Left lobe of liver (tissue), 2 donors: ENCODE measurements around the gene FAM83D. TPM values are rescaled to one million over a fixed set of nuclear protein-coding genes. Genes with fewer than 3 reads are reported as not detected.

Source experiments
- ATAC-seq: fragments of 200-7000 bp; cut with Tn5 transposase; one replicate; pipeline ENCODE4 v1.9.1; 2020; ENCODE audit warnings: mild to moderate bottlenecking, moderate library complexity
- DNase-seq: peaks from one replicate; pipeline ENCODE4 v3.0.0-alpha.2; 2020; ENCODE audit warnings: low spot score
- total RNA-seq: library from RNA; stranded (reverse); gene quantifications from one replicate; pipeline ENCODE4 v1.2.1, GENCODE V29; 2021
- donor health status: DM: no; HTN: no; CAD: no; lungs with moderate emphysema.
- donor health status: DM: no; HTN: yes; CAD: no.

Gene FAM83D
- total RNA-seq, 1 donor from 2014 or later, result 2.9 TPM

DNA sequence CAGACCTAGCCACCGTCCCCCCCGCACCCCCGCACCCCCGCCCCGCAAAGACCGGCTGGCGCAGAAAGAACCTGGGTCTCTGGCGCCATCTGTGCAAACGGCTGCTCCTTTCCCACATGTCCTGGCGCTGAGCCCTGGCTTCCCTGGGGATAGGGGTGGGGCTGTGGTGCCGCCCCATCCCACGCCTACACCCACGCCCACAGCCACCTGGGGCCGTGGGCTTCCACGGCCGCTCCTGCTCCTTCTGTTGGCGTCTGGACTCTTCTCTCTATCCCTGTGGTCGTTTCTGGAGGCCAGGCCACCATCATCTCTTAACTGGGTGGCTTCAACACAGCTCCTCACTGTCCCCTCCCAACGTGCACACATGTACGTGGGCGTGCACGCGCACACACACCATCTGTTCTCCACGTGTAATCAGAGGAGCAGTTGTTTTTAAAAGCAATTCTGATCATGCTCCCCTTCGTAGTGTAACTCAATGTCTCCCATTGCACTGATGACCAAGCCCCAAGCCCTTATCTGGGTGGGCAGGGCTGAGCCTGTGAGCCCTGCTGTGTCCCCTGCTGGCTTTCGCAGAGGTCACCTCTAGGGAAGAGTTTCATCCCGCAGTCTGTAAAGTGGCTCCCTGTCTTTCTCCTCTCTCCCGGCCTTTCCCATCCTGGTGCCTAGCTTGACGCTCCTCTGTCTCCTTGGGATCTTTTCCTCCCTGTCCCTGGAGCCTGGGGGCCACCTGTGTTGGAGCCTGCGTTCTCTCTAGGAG is 31.9 kb upstream of the FAM83D start:
- DNase-seq (no peak), ATAC-seq (peak; percentile 76)

GRCh38 chr20:38895098-38895949 is 30.9 kb upstream of the FAM83D start:
- DNase-seq (no peak), ATAC-seq (no peak)

GRCh38 chr20:38896009-38896594 is 30.1 kb upstream of the FAM83D start:
- no peak for DNase-seq
- no peak for ATAC-seq

DNA sequence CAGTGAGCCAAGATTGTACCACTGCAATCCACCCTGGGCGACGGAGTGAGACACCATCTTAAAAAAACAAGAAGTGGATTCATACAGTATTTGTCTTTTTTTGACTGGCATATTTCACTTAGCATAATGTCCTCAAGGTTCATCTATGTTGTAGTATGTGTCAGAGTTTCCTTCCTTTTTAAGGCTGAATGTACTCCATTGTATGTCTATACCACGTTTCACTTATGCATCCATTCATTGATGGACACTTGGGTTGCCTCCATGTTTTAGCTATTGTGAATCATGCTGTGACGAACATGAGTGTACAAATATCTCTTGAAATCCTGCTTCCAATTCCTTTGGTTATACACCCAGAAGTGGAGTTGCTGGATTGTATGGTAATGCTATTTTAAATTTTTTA is 28.9 kb upstream of the FAM83D start:
- no peak for DNase-seq
- no peak for ATAC-seq

DNA sequence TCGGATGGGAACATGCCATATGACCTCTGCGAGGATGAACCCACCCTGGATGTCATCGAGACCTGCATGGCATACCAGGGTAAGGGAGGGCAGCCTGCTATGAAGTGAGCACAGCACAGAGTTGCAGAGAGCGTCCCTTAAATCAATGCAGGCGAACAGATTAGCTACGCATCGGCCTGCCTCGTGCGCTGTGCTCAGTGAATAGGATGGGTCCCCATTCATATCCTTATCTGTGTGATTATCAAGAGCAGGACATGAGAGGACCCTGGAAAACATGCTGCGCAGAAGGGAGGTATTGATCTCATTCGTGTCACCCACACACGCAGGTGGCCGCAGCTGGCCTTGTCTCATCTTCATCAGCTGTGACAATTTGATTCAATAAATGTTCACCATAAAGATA is 25.6 kb upstream of the FAM83D start:
- ATAC-seq, result no peak
- DNase-seq, result no peak

- DNase-seq (no peak), ATAC-seq (no peak)
Measured at GRCh38 chr20:38902601-38903000, 23.6 kb upstream of the FAM83D start.

DNA sequence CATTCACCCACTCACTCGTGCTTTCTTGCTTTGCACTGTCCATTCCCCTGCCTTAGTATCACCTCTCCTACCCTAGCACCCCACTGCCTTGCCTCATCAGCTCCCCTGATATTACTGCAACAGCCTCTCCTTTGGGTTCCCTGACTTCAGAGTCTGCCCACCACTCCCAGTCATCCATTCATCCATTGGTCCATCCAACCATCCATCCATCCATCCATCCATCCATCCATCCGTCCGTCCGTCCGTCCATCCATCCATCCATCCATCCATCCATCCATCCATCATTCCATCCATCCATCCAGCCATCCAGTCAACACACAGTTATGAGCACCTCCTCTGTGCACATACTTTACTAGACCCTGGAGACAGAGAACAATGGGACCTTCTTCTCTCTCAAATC is 22.9 kb upstream of the FAM83D start:
- DNase-seq (no peak), ATAC-seq (no peak)

DNA sequence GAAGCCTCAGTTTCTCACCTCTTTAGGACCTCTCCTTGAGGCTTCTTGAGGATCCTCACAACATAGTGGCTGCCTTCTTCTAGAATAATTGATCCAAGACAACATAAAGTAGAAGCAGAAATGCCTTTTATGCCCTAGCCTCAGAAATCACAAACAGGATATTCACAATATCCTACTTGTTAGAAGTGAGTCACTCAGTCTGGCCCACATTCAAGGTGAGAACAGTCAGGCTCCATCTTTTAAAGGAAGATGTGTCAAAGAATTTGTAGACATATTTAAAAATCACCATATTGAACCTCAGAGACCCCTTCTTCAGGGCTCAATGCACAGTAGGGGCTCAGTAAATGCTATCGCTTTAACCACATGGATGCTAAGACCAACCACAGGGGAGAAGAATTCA is 20.8 kb upstream of the FAM83D start:
- DNase-seq (no peak), ATAC-seq (no peak)

DNA sequence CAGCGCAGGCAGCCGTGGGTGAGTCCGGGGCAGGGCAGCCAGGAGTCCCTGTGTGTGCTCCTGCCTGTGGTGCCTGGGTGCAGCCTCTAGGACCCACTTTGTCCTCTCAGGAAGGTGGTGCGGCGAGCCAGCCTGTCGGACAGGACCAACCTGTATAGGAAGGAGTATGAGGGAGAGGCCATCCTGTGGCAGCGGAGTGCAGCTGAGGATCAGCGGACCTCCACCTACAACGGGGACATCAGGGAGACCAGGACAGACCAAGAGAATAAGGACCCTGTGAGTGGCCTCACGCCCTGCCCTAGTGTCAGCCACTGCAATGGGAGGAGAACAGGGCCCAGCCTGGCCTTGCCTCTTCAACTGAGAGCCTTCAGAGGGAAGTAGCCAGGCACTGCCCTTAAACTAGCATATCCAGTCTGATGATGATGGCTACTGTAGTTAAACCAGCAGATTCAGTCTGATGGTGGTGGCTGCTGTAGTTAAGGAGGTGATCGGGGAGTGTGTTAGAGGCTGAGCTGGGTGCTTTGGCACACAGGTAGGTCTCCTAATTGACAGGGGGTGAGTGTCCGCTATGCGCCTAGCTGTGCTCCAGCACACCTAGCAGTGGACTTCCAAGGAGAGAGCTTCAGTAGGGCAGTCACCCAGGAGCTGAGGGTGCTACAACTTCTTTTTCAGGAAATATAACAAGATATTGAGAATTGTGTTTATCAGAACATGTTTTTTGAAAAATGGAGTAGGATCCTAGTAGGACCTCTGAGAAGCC is 18.1 kb upstream of the FAM83D start:
- DNase-seq, result no peak
- ATAC-seq, result no peak

- no peak for DNase-seq
- ATAC-seq, result no peak
Measured at GRCh38 chr20:38915355-38915754, 10.9 kb upstream of the FAM83D start.

DNA sequence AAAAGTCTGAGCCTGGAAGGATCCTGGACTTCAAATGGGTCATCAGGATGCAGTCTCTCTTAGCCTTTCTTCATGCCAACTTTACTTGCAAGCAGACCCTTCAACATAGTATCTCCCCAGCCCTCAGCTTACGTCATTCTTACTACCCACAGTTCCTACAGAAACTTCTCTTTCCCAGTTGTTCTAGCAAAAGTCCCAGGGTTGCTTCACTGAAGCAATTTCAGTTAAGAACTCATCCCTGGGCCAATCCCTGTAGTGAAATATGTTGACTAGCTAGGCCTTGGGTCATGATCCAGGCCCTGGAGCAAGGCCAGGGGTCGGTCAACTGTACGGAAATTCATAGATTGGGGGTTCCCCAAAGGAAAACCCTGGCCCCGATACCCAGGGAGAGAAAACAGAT is 8.6 kb upstream of the FAM83D start:
- ATAC-seq (no peak), DNase-seq (no peak)

DNA sequence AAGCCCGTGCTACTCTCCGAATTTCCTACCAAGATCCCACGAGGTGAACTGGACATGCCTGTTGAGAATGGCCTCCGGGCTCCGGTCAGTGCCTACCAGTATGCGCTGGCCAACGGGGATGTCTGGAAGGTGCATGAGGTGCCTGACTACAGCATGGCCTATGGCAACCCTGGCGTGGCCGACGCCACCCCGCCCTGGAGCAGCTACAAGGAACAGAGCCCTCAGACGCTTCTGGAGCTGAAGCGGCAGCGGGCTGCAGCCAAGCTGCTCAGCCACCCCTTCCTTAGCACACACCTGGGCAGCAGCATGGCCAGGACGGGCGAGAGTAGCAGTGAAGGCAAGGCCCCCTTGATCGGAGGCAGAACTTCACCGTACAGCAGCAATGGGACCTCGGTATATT is 8.0 kb upstream of the FAM83D start:
- no peak for DNase-seq
- ATAC-seq, result no peak

GRCh38 chr20:38919683-38920082 is 6.5 kb upstream of the FAM83D start:
- ATAC-seq (no peak), DNase-seq (no peak)

GRCh38 chr20:38920411-38920810 is 5.8 kb upstream of the FAM83D start:
- no peak for DNase-seq

GRCh38 chr20:38920851-38921250 is 5.4 kb upstream of the FAM83D start:
- ATAC-seq, result no peak
- DNase-seq, result no peak

More at GRCh38 chr20:38920411-38920810, 5.8 kb upstream of the FAM83D start:
- no peak for ATAC-seq

- ATAC-seq, result no peak
- no peak for DNase-seq
Measured at GRCh38 chr20:38924718-38925117, 1.5 kb upstream of the FAM83D start.

DNA sequence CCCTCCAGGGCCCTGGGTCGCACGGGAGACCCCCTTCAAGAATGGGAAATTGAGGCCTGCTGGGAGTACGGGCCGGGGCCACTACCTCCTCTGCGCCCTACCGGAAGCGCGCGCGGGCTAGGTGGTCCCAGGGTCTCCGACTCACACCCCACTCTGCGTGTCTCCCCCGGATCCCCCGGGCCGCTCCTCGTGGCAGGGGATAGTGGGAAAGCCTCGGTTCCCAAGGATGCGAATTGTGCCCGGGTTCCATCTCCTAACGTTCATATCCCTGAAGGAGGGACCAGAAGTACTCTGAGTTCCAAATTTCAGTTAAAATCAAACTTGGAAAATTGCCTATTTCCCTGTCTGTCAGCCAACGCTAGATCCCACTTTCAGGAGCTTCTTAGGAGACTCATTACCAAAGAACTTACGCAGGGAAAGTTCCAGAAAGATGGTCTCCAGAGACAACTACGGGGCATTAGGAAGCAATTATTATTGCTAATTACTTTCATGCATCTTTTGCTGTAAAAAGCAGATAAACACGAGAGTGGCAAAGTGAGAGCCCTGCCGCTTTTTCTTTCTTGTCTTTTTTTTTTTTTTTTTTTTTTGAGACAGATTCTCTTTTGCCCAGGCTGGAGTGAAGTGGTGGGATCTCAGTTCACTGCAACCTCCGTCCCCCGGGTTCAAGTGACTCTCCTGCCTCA is 858 bp downstream of the FAM83D start:
- no peak for ATAC-seq
- DNase-seq, result no peak

- no peak for ATAC-seq
Measured at GRCh38 chr20:38927902-38928578, 1.8 kb downstream of the FAM83D start.

GRCh38 chr20:38930242-38930569 is 4.0 kb downstream of the FAM83D start:
- ATAC-seq (no peak), DNase-seq (no peak)

More at GRCh38 chr20:38927902-38928578, 1.8 kb downstream of the FAM83D start:
- DNase-seq, result no peak

DNA sequence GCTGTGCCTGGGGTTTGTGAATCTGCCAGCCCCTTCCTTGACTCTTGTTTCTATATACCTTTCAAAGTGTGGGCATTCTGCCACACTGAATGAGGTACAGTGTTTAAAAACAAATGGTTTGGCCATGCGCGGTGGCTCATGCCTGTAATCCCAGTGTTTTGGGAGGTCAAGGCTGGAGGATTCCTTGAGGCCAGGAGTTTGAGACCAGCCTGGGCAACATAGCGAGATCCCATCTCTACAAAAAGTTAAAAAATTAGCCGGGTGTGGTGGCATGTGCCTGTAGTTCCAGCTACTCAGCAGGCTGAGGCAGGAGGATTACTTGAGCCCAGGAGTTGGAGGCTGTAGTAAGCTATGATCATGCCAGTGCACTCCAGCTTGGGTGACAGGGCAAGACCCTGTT is 5.8 kb downstream of the FAM83D start:
- ATAC-seq, result no peak
- no peak for DNase-seq
